Natural killer cell (primary cell): ENCODE data around the gene LMBR1. TPM values are rescaled to one million over a fixed set of nuclear protein-coding genes. Genes with fewer than 3 reads are reported as not detected.
"Not testable (repeated sequence)": the region's sequence is repeated elsewhere in the genome, so short reads cannot be mapped to it uniquely, and the experiment has no call there.

ENCODE experiments used
- ATAC-seq, 3 donors: fragments of 150-1000 bp in 2 of 3; fragments of 200-7000 bp in 1 of 3; cut with Tn5 transposase; 1 replicate in 1 of 3; 2 replicates in 2 of 3; pipeline ENCODE4 v1.10.0; 2021; ENCODE audit warnings: mild to moderate bottlenecking in 2 of 3, moderate library complexity in 2 of 3
- DNase-seq, 2 donors: peaks; one replicate each; pipeline versions ENCODE4 v3.0.0 to v3.0.0-alpha.2; 2013 to 2021; ENCODE audit warnings: mixed read lengths in 1 of 2
- H3K27ac ChIP-seq: one replicate; pipeline ENCODE4 v1.5.1; 2013; ENCODE audit warnings: mild to moderate bottlenecking, low read length
- H3K27me3 ChIP-seq: one replicate; pipeline ENCODE4 v1.6.1; 2013; ENCODE audit warnings: low read length; ENCODE audit not compliant: control insufficient read depth, insufficient read depth
- H3K36me3 ChIP-seq: one replicate; pipeline ENCODE4 v1.6.1; 2013; ENCODE audit warnings: low read length; ENCODE audit not compliant: control insufficient read depth, insufficient read depth
- H3K4me1 ChIP-seq: one replicate; pipeline ENCODE4 v1.6.1; 2013; ENCODE audit warnings: low read length; ENCODE audit not compliant: control insufficient read depth, insufficient read depth
- H3K4me3 ChIP-seq: one replicate; pipeline ENCODE4 v1.5.1; 2013; ENCODE audit warnings: low read length
- H3K9me3 ChIP-seq: one replicate; pipeline ENCODE4 v1.6.1; 2013; ENCODE audit warnings: low read length; ENCODE audit not compliant: control insufficient read depth, insufficient read depth
- H3K27ac Mint-ChIP-seq, 2 donors: one replicate each; pipeline ENCODE4 v1.8.0; 2022; ENCODE audit warnings: mild to moderate bottlenecking in 2 of 2, mixed read lengths in 2 of 2, moderate library complexity in 1 of 2
- H3K27me3 Mint-ChIP-seq, 2 donors: one replicate each; pipeline ENCODE4 v1.8.0; 2022; ENCODE audit warnings: low read depth in 2 of 2, mixed read lengths in 2 of 2
- H3K36me3 Mint-ChIP-seq: one replicate; pipeline ENCODE4 v1.8.0; 2022; ENCODE audit warnings: mixed read lengths
- H3K4me1 Mint-ChIP-seq, 2 donors: one replicate each; pipeline ENCODE4 v1.8.0; 2022; ENCODE audit warnings: mixed read lengths in 2 of 2
- H3K4me3 Mint-ChIP-seq: one replicate; pipeline ENCODE4 v1.8.0; 2022; ENCODE audit warnings: mild to moderate bottlenecking, moderate library complexity, mixed read lengths
- H3K9me3 Mint-ChIP-seq, 2 donors: one replicate each; pipeline ENCODE4 v1.8.0; 2022; ENCODE audit warnings: mixed read lengths in 2 of 2
- CTCF ChIP-seq: fragments of 200-600 bp; IDR thresholded peaks from one replicate; pipeline ENCODE4 v1.8.0; 2022; ENCODE audit warnings: antibody characterized with exemption
- WGBS: methylation state at CpG from one replicate; pipeline ENCODE4 v1.1.7; 2013; ENCODE audit warnings: missing lambda C conversion rate; ENCODE audit not compliant: insufficient coverage; 5-methylcytosine and 5-hydroxymethylcytosine counted together
- intact Hi-C: fragments of 100-400 bp; cut with micrococcal nuclease; formaldehyde crosslinking; loops from one replicate; pipeline ENCODE4 v1.14.2; 2022
- total RNA-seq, 4 donors: library from RNA; stranded (reverse); fragments of 120-200 nt in 1 of 4; gene quantifications; one replicate each; pipeline versions ENCODE4 v1.2.3 to v1.2.4, GENCODE V29; 2013 to 2022

The LMBR1 gene
- total RNA-seq, 3 donors from 2014 or later (not counting 1 experiment from before 2014, with no cell fraction given) = 60.4 to 71.7 (median 66.1) TPM

DNA sequence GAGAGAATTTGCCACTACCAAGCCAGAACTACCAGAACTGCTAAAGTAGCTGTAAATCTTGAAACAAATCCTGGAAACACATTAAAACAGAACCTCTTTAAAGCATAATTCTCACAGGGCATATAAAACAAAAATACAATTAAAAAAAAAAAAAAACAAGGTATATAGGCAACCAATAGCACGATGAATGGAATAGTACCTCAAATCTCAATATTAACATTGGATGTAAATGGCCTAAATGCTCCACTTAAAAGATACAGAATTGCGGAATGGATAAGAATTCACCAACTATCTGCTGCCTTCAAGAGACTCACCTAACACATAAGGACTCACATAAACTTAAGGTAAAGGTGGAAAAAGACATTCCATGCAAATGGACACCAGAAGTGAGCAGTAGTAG lies 17.2 kb downstream of the LMBR1 start:
- intact Hi-C loops = no loop called here
- no peaks in the 10 kb centered on the region for H3K36me3 Mint-ChIP-seq
- peaks cover 0 to 6% of the 10 kb centered on the region in 2 donors for H3K9me3 Mint-ChIP-seq
- DNase-seq (no peak), ATAC-seq (no peak)
- peaks cover 41 to 46% of the 10 kb centered on the region in 2 donors for H3K4me1 Mint-ChIP-seq
- no peaks in the 10 kb centered on the region for H3K27me3 Mint-ChIP-seq
- TF ChIP-seq CTCF = no peak
- no peaks in the 10 kb centered on the region for H3K9me3 ChIP-seq
- WGBS = no CpG with 5 or more reads among the region's 2 CpGs
- no peaks in the 10 kb centered on the region for H3K27me3 ChIP-seq
- H3K4me1 ChIP-seq = no peaks in the 10 kb centered on the region
- H3K27ac Mint-ChIP-seq = peak overlapping the region in 1 of 2 donors; percentile 82
- H3K36me3 ChIP-seq = no peaks in the 10 kb centered on the region
- no peak overlapping the region for H3K4me3 ChIP-seq
- no peak overlapping the region for H3K27ac ChIP-seq
- H3K4me3 Mint-ChIP-seq = no peak overlapping the region

GRCh38 chr7:156868363-156868762 lies 24.6 kb downstream of the LMBR1 start:
- ATAC-seq, H3K4me3 ChIP-seq, intact Hi-C loops, H3K36me3 Mint-ChIP-seq, H3K9me3 ChIP-seq, H3K27me3 Mint-ChIP-seq, H3K4me3 Mint-ChIP-seq, H3K27ac Mint-ChIP-seq, DNase-seq, H3K27ac ChIP-seq, H3K9me3 Mint-ChIP-seq, H3K27me3 ChIP-seq, H3K36me3 ChIP-seq, H3K4me1 ChIP-seq: not testable (repeated sequence)
- H3K4me1 Mint-ChIP-seq = peaks cover 21 to 38% of the 10 kb centered on the region in 2 donors
- WGBS = 97% methylated on average over 8 of the region's 8 CpGs

DNA sequence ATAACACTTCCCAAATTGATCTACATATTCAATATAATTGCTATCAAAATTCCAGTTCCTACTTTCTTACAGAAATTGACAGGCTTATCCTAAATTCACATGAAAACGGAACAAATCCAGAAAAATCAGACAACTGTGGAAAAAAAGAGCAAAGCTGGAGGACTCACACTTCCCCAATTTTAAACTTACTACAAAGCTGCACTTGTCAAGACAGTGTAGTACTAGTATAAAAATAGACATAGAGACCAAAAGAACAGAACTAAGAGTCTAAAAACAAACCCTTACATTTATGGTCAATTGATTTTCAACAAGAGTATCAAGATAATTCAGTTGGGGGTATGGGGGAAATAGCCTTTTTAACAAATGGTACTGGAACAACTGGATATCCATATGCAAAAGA lies 27.5 kb downstream of the LMBR1 start:
- Mint-ChIP-seq H3K9me3 (peaks cover 5 to 6% of the 10 kb centered on the region in 2 donors), H3K27ac (no peak overlapping the region), H3K36me3 (peaks cover 10% of the 10 kb centered on the region), H3K27me3 (no peaks in the 10 kb centered on the region), H3K4me1 (peaks cover 19 to 28% of the 10 kb centered on the region in 2 donors), H3K4me3 (no peak overlapping the region)
- H3K36me3 ChIP-seq = no peaks in the 10 kb centered on the region
- intact Hi-C loops = no loop called here
- H3K4me1 ChIP-seq = no peaks in the 10 kb centered on the region
- DNase-seq = no peak
- H3K27ac ChIP-seq = no peak overlapping the region
- TF ChIP-seq CTCF = no peak
- no peaks in the 10 kb centered on the region for H3K27me3 ChIP-seq
- H3K9me3 ChIP-seq = peaks cover 10% of the 10 kb centered on the region
- H3K4me3 ChIP-seq = no peak overlapping the region
- 0% methylated on average over 1 of the region's 1 CpG for WGBS
- ATAC-seq = no peak

GRCh38 chr7:156862022-156862421 lies 31.0 kb downstream of the LMBR1 start:
- H3K4me3 ChIP-seq, H3K27ac Mint-ChIP-seq, H3K36me3 ChIP-seq, H3K27me3 Mint-ChIP-seq, ATAC-seq, H3K4me3 Mint-ChIP-seq, intact Hi-C loops, DNase-seq, H3K27me3 ChIP-seq, H3K4me1 ChIP-seq, H3K27ac ChIP-seq: not testable (repeated sequence)
- H3K4me1 Mint-ChIP-seq = peaks cover 12 to 16% of the 10 kb centered on the region in 2 donors
- WGBS = 100% methylated on average over 1 of the region's 2 CpGs
- peaks cover 11 to 14% of the 10 kb centered on the region in 2 donors for H3K9me3 Mint-ChIP-seq
- peaks cover 10% of the 10 kb centered on the region for H3K9me3 ChIP-seq
- peaks cover 28% of the 10 kb centered on the region for H3K36me3 Mint-ChIP-seq
